IPS-20b (cell line): ENCODE results near the gene PLEKHO1.
"Not testable (repeated sequence)": the region's sequence is repeated elsewhere in the genome, so short reads cannot be mapped to it uniquely, and the experiment has no call there.

Experiments used
- H3K27ac ChIP-seq: one replicate; pipeline ENCODE4 v1.5.1; 2013; ENCODE audit warnings: low read length
- H3K27me3 ChIP-seq: 2 replicates; pipeline ENCODE4 v1.6.1; 2013; ENCODE audit warnings: mild to moderate bottlenecking, low read length, inconsistent platforms; ENCODE audit not compliant: insufficient read depth
- H3K36me3 ChIP-seq: 2 replicates; pipeline ENCODE4 v1.6.1; 2013; ENCODE audit warnings: low read depth, mild to moderate bottlenecking, inconsistent platforms, low read length, moderate library complexity; ENCODE audit not compliant: insufficient read depth
- H3K4me1 ChIP-seq: 2 replicates; pipeline ENCODE4 v1.6.1; 2013; ENCODE audit warnings: mild to moderate bottlenecking, control low read depth, inconsistent platforms, low read length, moderate library complexity; ENCODE audit not compliant: insufficient read depth
- H3K4me3 ChIP-seq: 2 replicates; pipeline ENCODE4 v1.5.1; 2013; ENCODE audit warnings: mild to moderate bottlenecking, low read length, inconsistent platforms
- H3K9ac ChIP-seq: 2 replicates; pipeline ENCODE4 v1.6.1; 2013; ENCODE audit warnings: low read depth, mild to moderate bottlenecking, inconsistent platforms, low read length, moderate library complexity
- H3K9me3 ChIP-seq: 2 replicates; pipeline ENCODE4 v1.6.1; 2013; ENCODE audit warnings: mild to moderate bottlenecking, low read depth, low read length, inconsistent platforms; ENCODE audit not compliant: insufficient read depth

The PLEKHO1 gene

GRCh38 chr1:150132372-150132771 lies 17.3 kb upstream of the PLEKHO1 start:
- H3K4me1 ChIP-seq: no peaks in the 10 kb centered on the region
- no peaks in the 10 kb centered on the region for H3K27me3 ChIP-seq
- no peak overlapping the region for H3K27ac ChIP-seq
- no peak overlapping the region for H3K9ac ChIP-seq
- H3K36me3 ChIP-seq: no peaks in the 10 kb centered on the region
- no peaks in the 10 kb centered on the region for H3K9me3 ChIP-seq
- no peak overlapping the region for H3K4me3 ChIP-seq

- H3K4me3 ChIP-seq: no peak overlapping the region
- no peaks in the 10 kb centered on the region for H3K4me1 ChIP-seq
- no peak overlapping the region for H3K9ac ChIP-seq
- no peaks in the 10 kb centered on the region for H3K27me3 ChIP-seq
- no peaks in the 10 kb centered on the region for H3K9me3 ChIP-seq
- no peaks in the 10 kb centered on the region for H3K36me3 ChIP-seq
- no peak overlapping the region for H3K27ac ChIP-seq
Measured at GRCh38 chr1:150134537-150134936, 15.2 kb upstream of the PLEKHO1 start.

- not testable (repeated sequence) for H3K27me3 ChIP-seq, H3K9me3 ChIP-seq, H3K36me3 ChIP-seq, H3K4me1 ChIP-seq, H3K4me3 ChIP-seq, H3K9ac ChIP-seq, H3K27ac ChIP-seq
Measured at GRCh38 chr1:150135400-150135799, 14.3 kb upstream of the PLEKHO1 start.

GRCh38 chr1:150138044-150138443 lies 11.7 kb upstream of the PLEKHO1 start:
- no peaks in the 10 kb centered on the region for H3K9me3 ChIP-seq
- H3K27me3 ChIP-seq: no peaks in the 10 kb centered on the region
- no peaks in the 10 kb centered on the region for H3K4me1 ChIP-seq

GRCh38 chr1:150141452-150141851 lies 8.3 kb upstream of the PLEKHO1 start:
- Histone ChIP-seq H3K4me3 (no peak overlapping the region), H3K9me3 (no peaks in the 10 kb centered on the region), H3K27me3 (no peaks in the 10 kb centered on the region), H3K4me1 (no peaks in the 10 kb centered on the region), H3K9ac (no peak overlapping the region), H3K27ac (no peak overlapping the region), H3K36me3 (no peaks in the 10 kb centered on the region)

More at GRCh38 chr1:150138044-150138443, 11.7 kb upstream of the PLEKHO1 start:
- Histone ChIP-seq H3K4me3 (no peak overlapping the region), H3K9ac (no peak overlapping the region), H3K27ac (no peak overlapping the region), H3K36me3 (no peaks in the 10 kb centered on the region)

GRCh38 chr1:150142083-150142482 lies 7.6 kb upstream of the PLEKHO1 start:
- Histone ChIP-seq H3K27ac (no peak overlapping the region), H3K9me3 (no peaks in the 10 kb centered on the region), H3K4me3 (no peak overlapping the region), H3K36me3 (no peaks in the 10 kb centered on the region), H3K27me3 (no peaks in the 10 kb centered on the region), H3K4me1 (no peaks in the 10 kb centered on the region), H3K9ac (no peak overlapping the region)

- Histone ChIP-seq H3K9me3 (no peaks in the 10 kb centered on the region), H3K4me1 (no peaks in the 10 kb centered on the region), H3K27ac (no peak overlapping the region), H3K4me3 (no peak overlapping the region), H3K36me3 (no peaks in the 10 kb centered on the region), H3K9ac (no peak overlapping the region), H3K27me3 (peaks cover 16% of the 10 kb centered on the region)
Measured at GRCh38 chr1:150144606-150145005, 5.1 kb upstream of the PLEKHO1 start.

- H3K4me3 ChIP-seq, H3K27ac ChIP-seq, H3K9ac ChIP-seq, H3K36me3 ChIP-seq, H3K9me3 ChIP-seq, H3K4me1 ChIP-seq: not testable (repeated sequence)
- H3K27me3 ChIP-seq: peaks cover 16% of the 10 kb centered on the region
Measured at GRCh38 chr1:150146016-150146415, 3.7 kb upstream of the PLEKHO1 start.

GRCh38 chr1:150146849-150147542 lies 2.7 kb upstream of the PLEKHO1 start:
- Histone ChIP-seq H3K27me3 (peaks cover 16% of the 10 kb centered on the region), H3K4me3 (no peak overlapping the region), H3K36me3 (peaks cover 5% of the 10 kb centered on the region; the same call in 1 of the 2 replicates), H3K9me3 (no peaks in the 10 kb centered on the region), H3K4me1 (peaks cover 5% of the 10 kb centered on the region), H3K9ac (no peak overlapping the region), H3K27ac (no peak overlapping the region)

GRCh38 chr1:150148837-150149270 lies 862 bp upstream of the PLEKHO1 start:
- Histone ChIP-seq H3K4me1 (peaks cover 8% of the 10 kb centered on the region), H3K4me3 (peak overlapping the region; percentile 85), H3K27ac (no peak overlapping the region), H3K36me3 (peaks cover 21% of the 10 kb centered on the region), H3K9ac (peak overlapping the region; percentile 90; the same call in 1 of the 2 replicates), H3K9me3 (no peaks in the 10 kb centered on the region), H3K27me3 (peaks cover 16% of the 10 kb centered on the region)

- H3K9me3 ChIP-seq: no peaks in the 10 kb centered on the region
- peaks cover 8% of the 10 kb centered on the region for H3K4me1 ChIP-seq
- H3K27ac ChIP-seq: peak overlapping the region; percentile 13
- peak overlapping the region; percentile 93 for H3K4me3 ChIP-seq
- H3K36me3 ChIP-seq: peaks cover 36% of the 10 kb centered on the region
- H3K9ac ChIP-seq: peak overlapping the region; percentile 86
- peaks cover 16% of the 10 kb centered on the region for H3K27me3 ChIP-seq
Measured at GRCh38 chr1:150150133-150151021, 661 bp downstream of the PLEKHO1 start.
